Stimulated activated naive CD4-positive, alpha-beta T cell treated with Interleukin-2 at 50 U/mL for 16 hours (primary cell): ENCODE results near the gene RGS6.

Experiments used
- DNase-seq: peaks from one replicate; lab custom pipeline; 2025; lab: John Stamatoyannopoulos, UW

Gene RGS6

DNA sequence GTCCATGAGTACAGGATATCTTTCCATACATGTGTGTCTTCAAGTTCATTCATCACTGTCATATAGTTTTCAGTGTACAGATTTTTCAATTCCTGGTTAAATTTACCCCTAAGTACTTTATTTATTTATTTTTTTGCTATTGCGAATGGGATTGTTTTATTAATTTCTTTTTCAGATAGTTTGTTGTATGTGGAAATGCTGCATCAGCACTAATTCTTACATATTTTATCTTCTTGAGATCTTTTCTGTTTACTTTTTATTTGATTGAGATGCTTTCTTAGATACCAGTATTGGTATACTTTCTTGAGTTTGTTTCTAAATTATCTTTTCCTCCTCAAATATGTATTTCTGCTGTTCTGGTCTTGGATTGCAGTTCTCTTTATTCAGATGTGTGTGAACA lies 148.9 kb downstream of the RGS6 start:
- no peak for DNase-seq

DNA sequence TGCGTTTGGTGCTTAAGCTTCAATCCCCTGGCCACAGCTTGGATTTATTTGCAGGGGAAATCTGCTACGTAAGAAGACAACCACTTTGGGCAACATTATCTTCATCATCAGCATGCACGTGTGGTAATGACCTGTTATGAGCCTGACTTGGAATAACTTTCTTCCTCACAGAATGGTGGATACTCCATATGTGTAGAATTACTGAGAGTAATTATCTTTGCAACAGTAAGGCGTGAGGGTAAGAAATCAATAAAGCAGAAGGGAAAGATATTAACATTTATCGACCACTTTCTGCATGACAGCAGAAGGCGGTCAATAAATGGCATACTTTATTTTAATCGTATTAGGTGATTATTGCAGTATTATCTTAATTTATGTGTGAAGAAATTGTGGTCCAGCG lies 152.7 kb downstream of the RGS6 start:
- no peak for DNase-seq

GRCh38 chr14:72089625-72090024 lies 157.4 kb downstream of the RGS6 start:
- DNase-seq = no peak

- no peak for DNase-seq
Observed at GRCh38 chr14:72094844-72095582, 162.8 kb downstream of the RGS6 start.

DNA sequence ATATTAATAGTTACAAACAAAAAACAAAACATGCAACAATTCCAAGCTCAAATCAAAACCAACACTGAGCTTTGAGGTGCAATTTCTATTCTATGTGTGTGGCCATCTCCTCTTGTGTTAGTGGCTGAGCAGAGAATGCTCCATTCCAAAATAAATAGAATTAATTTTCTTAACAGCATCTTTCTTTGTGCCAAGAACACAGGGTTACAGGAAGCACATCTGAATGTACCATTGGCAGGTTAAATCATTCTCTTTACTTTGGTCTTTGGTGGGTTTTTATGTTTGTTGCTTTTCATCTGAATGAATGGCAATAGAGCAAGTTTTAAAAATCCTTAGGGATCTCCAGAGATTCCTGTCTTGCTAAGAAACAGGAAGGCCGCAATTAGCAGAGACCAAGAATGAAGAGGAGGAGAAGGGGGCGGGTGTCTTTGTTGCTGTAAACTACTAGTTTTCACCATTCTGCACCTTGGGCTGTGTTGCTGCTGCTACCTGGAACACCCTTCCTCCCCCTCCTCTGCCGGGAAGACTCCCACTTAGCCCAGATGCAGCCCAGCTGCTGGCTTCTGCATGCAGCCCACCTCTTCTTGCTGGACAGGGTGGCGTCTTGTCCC lies 165.0 kb downstream of the RGS6 start:
- no peak for DNase-seq

GRCh38 chr14:72098210-72098609 lies 166.0 kb downstream of the RGS6 start:
- DNase-seq = no peak

DNA sequence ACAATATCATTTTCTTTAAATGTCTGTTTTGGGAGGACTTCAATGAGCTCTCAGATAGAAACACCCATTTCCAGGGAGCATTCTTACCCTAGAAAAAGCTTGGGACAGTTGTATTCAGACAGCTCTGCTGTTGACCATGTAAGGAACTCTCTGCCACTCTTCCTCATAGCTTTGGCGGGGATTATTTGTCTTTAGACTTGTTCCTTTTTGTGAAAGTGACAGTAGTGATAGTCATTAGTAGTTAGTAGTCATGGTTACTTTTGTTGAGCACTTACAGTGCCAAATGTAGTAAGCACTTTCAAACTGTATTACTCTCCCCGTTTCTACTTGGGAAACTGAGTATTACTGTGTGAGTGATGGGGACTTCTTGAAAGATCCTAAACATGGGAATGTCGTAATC lies 167.3 kb downstream of the RGS6 start:
- no peak for DNase-seq

GRCh38 chr14:72104011-72104613 lies 171.9 kb downstream of the RGS6 start:
- peak; percentile 5 for DNase-seq

DNA sequence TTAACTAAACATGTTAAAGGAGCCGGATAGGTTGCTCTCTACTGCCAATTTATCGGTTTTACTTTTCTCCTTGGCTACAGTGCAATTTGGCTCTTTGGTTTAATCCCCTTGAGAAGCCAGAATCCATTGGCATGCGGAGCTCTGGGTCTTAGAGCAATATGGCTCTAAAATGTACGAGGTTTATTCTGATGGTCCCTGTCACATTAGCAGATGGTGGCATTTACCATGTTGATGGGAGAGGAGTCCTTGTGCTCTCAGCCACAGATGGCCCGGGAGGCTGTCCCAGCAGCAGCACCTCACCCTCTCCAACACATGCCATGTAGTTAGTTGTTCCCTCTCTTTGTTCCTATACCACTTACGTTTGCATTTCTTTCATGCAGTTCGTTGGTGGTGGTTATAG lies 179.7 kb downstream of the RGS6 start:
- no peak for DNase-seq

DNA sequence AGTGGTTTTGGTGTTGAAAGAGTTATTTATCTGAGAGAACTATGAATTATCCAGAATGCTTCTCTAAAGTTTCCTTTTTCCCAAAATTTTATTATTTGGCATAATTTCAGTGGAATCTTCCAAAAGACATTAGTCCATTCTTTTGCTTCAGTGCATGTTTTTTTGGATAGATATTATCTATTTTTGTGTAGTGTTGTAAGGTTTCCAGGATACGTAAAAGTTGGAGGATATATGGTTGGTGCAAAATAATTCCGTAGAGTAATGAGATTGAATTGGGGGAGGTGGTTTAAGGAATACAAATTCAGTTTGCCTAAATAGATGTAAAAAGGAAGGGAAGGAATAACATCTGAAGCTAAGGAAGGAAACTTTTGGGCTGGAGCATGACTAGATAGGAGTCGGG lies 186.6 kb downstream of the RGS6 start:
- DNase-seq = no peak

DNA sequence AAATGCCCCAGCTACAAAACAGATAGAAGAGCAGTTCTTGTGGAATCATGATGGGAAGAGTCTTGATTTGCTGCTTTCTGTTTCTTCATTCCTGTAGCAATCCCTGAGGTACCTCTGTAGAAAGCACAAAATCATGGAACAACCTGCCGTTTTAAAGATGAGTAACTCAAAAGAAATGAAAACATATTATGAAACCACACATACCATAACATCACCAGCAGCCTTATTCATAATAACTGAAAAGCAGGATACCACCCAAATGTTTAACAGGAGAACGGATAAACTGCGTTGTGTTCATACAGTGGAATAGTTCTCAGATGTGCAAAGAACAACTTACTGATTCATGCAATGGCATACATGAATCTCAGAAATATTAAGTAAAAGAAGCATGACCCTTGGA lies 188.1 kb downstream of the RGS6 start:
- DNase-seq = no peak

DNA sequence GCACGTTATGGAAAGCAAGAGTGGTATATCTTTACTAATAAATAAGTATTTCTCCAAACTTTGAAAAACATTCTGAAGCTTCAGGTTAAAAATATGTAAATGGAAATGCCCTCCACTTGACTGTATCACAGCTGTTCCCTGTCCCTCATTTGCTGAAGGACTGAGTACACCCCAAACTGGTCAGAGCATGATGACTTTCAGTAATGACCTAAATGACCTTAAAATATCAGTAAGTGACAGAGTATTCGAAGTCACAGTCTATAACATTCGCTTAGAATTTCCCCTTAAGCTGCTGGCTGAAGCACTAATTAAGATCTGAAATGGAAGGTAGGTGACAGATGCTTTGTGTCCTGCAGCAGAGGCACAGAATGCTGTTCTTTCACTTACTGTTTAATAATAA lies 191.5 kb downstream of the RGS6 start:
- no peak for DNase-seq

DNA sequence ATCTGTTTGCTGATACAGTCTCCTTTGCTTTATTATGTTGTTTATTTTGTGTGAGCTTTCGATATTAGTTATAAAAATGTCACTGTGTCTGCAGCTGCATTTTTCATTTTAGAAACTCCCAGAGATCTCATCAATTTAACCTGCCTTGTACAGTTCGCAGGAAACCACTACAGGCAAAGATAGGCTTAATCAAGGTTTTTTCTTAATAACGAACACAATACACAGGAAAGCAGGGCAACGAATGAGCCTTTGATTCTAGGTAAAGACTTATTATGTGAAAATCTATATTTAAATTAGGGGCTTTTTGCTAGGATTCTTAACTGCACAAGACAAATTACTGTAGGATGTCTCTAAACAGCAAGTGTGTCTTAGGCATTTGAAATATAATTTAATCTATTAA lies 191.9 kb downstream of the RGS6 start:
- no peak for DNase-seq

DNA sequence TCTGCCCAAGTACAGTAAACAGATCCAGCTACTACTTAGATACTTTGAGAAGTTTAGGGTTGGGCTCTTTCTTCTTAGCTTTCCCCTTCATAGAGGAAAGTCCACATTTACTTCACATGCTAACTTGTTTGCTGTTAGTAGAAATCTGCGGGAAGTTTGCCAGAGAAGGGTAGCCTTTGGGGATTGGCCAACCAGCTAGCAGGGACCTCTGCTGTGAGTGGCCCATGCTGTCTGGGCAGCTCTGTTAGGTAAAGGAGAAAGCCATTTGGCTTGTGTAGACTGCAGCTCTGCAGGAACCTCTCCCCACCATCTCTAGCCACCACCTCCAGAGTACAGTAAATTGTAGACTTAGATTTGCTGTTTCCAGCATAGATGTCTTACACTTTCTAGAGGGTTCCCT lies 193.9 kb downstream of the RGS6 start:
- DNase-seq = no peak

- DNase-seq = no peak
Observed at GRCh38 chr14:72126561-72126960, 194.3 kb downstream of the RGS6 start.

- no peak for DNase-seq
Observed at GRCh38 chr14:72128629-72129028, 196.4 kb downstream of the RGS6 start.

DNA sequence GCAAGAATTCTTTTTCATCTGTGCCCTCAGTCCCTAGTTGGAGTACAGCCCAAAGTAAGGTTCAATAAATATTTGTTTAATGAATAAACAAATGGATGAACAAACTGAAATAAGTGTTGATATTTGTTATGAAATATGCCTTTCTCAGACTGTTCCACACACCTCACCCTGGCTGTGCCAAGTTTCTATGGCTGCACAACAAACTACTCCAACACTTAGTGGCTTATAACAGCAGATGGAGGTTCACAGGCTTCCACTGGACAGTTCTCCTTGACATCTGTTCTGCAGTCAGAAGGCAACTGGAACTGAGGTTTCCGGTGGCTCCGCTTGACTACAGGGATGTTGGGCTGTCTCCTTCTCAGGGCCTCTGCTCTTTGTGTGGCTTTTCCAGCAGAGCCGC lies 197.1 kb downstream of the RGS6 start:
- DNase-seq = no peak

DNA sequence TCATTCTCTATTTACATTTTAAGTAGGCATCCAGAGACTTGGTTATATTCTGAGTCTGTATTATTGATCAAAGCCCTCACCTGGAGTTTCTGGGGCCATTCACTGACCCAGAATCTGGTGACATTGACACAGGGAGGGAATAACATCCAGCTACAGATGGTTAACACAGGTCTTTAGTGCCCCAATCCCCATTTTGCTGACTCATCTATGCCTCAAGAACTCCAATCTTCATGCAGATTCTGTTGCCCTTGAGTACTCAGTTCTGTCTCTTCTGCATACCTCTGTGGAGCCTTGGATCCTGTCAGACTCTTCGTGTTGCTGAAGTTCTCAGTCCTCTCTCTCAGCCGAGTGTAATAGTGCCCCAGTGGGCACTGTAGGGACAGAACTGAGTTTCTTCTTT lies 208.9 kb downstream of the RGS6 start:
- DNase-seq = no peak

GRCh38 chr14:72142328-72142727 lies 210.1 kb downstream of the RGS6 start:
- no peak for DNase-seq

- no peak for DNase-seq
Observed at GRCh38 chr14:72146241-72146640, 214.0 kb downstream of the RGS6 start.

DNA sequence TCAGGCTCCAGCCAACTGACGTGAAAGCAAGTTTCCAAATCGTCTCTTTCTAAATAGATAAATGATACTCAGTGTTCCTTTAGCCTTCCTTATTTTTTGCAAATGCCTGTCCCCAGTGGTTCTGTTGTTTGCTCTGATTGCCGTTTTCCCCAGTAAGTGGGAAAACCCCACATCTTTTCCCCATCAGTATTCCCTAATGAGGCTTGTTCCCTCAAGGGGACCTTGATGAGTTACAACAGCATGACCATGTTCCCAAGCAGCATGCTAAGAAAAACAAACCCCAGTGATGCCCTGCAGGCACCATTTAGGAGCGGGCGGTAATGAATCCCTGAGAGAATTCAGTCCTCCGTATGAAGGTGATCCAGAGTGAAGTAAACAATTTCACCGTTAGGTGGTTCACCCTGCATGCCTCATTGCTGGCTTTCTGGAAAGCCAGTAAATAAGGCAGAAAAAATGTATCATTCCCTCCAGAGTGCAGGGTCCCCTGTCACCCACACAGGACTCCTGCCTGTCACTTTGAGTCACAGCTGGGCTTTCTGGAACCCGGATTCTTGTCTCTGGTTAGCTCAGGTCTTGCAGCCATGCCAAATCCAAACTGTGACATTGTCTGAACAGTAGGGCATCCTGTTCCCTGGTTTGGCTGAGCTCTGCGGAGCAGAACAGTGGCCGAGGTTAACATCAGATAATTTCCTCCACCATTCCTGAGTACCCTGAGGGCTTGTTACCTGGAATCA lies 222.6 kb downstream of the RGS6 start:
- no peak for DNase-seq

GRCh38 chr14:72155379-72155993 lies 223.3 kb downstream of the RGS6 start:
- no peak for DNase-seq
